GM10266 (cell line): ENCODE data around the gene TRAF3.

ENCODE experiments used
- DNase-seq: peaks from one replicate; pipeline ENCODE4 v3.0.0; 2012; ENCODE audit errors: extremely low spot score
- TF ChIP-seq, protein P1 (sequence below): IDR thresholded peaks from 2 replicates; pipeline ENCODE4 v1.5.1; 2012; ENCODE audit warnings: mild to moderate bottlenecking, low read depth; ENCODE audit not compliant: control insufficient read depth, insufficient read depth; ENCODE audit errors: missing control alignments

Gene TRAF3

DNA sequence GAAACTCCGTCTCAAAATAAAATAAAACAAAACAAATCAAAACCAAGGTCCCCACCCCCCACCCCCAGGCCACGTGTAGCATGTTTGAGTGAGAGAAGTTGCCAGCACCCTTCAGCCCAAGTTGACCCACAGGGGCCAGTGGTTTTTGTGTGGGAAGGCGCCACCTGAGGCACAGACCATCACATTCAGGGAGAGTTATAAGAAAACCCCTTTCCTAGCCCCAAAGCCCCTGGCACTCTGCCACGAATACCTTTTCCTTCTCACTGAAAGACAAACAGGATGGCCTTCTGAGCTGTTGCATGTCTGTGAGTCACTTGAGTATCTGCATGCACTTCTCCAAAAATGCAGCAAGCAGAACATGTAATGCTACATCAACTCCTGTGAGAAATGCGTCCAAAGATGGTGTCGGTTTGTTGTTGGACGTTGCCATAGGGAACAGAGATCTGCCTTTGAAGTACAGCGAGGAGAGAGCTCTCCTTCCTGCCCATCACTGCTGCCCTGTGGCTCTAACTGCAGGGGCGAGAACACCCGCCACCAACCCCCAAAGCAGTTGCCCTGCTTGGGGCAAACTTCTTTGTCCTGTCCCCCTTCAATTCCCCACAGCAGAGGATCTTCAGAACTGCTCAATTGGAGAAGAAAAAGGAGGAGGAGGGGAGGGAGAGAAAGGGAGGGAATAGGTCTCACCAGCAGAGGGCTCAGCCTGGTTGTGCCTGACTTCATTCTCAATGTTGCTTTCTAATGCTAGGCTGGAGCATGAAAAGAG lies 2.7 kb upstream of the TRAF3 start:
- TF ChIP-seq, protein P1, sequence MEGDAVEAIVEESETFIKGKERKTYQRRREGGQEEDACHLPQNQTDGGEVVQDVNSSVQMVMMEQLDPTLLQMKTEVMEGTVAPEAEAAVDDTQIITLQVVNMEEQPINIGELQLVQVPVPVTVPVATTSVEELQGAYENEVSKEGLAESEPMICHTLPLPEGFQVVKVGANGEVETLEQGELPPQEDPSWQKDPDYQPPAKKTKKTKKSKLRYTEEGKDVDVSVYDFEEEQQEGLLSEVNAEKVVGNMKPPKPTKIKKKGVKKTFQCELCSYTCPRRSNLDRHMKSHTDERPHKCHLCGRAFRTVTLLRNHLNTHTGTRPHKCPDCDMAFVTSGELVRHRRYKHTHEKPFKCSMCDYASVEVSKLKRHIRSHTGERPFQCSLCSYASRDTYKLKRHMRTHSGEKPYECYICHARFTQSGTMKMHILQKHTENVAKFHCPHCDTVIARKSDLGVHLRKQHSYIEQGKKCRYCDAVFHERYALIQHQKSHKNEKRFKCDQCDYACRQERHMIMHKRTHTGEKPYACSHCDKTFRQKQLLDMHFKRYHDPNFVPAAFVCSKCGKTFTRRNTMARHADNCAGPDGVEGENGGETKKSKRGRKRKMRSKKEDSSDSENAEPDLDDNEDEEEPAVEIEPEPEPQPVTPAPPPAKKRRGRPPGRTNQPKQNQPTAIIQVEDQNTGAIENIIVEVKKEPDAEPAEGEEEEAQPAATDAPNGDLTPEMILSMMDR = peak; percentile 76
- peak; percentile 84 for DNase-seq

DNA sequence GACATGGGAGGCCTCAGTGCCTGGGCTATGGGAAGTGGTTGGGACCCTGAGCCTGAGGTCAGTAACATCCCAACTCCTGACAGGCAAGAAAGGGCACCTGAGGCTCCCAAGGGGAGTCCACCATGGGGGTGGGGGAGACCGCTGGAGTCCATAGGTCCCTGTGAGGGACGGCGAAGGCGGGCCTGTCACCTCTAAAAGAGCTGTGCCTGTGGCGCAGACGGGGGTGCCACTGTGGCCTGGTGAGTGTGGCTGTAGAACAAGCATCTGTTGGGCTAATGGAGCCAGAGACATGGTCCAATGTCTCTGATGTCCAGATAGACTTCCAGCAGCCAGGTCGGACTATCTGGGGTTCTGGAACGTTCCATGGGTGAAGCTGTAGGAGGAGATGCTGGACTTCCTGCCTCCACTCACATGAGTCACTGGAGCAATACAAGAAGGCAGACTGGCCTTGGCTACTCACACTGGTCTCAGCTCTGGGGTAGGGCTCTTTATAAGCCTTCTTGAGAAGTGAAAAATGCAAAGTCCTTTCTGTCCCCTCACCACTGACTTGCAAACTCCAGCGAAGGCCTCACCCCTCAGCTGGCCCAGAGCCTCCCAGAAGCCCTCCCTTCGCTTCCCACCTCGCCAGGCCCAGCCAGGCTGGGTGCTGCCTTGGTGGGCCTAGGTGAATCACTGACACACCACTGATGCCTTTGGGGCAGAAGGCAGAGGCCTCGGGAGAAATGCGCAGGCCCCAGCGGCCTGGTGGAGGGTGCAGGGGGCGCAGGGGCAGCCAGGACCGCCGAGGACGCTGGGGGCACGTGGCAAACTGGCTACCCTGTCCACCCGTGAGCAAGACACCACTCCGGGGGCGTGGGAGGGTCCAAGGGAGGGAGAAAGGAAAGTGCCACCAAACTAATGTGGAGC lies 1.1 kb upstream of the TRAF3 start:
- DNase-seq = peak; percentile 64
- TF ChIP-seq, protein P1 = no peak

DNA sequence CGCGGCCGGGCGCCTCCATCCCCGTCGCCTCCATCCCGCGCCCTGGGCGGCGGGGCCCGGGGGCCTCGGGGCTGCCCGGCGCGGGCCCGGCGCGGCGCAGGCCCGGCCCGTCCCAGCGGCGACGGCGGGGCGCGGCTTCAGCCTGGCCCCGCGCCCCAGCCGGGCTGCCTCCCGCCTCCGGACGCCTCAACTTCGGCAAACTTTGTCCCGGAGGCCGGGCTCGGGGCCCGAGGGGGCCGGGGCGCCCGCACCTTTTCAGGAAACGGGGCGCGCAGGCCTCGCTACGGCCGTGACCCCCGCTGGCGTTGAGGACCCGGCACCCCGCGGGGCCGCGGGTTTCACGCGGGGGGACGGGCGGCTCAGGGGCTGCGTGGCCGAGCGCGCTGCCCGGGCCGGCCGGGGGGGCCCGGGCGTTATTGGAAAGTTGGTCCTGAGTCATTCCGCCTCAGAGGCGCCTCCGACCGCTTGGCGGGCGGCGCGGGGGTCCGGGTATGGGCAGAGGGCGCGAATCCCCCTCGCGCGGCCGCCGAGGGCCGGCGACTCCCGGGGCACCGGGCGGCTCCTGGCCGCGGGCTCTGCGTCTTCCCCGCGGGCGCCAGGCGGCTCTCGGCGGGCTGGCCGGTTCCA lies 575 bp downstream of the TRAF3 start:
- TF ChIP-seq, protein P1 = no peak
- no peak for DNase-seq

DNA sequence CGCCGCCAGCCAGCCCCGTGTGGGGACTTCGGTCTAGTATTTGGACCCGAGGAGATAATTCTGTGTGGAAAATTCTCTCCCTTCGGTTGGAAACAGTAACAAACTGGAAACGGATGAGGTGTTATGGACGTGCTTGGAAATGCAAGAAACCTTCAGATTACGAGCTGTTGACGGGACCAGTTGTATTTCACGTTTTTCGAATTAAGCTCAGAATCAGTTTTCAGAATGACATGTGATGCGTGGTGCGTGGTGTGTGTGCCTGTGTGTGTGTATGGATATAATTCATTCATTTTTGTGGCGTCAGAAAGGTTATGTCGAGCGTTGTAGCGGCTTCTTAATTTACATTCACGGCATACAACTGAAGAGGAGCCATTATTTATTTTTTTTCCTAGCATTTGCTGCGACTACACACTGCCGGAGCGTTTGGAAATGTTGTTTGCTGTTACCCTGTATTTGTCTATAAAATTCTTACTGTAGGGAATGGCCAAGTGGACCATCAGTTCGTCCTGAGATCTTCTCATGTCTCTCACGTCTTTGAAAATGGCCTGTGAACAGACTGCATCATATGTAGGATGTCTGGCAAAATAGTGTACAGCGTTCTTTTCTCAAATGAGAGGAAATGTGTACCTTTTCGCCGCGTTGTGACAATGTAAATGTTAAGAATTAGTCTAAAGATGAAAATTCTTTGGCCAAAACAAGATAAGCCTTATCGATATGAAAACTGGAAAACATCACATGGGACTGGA lies 1.3 kb downstream of the TRAF3 start:
- no peak for DNase-seq
- TF ChIP-seq, protein P1 = no peak

DNA sequence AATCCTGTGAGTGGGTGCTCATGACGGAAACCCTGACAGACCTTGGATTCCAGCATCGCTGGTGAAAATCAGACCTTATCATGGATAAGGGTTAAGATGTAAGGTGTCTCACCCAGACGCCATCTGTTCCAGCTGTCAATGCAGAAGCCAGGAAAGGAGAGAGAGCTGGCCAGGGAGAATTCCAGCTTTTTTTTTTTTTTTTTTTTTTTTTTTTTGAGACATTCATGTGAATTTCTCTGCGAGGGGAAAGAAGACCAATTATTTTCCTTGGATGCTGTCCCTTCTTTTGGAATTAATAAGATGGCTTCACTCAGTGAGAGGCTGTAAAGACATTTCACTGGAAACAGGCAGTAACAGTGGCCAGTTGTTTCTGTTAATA lies 1.8 kb downstream of the TRAF3 start:
- no peak for DNase-seq
- TF ChIP-seq, protein P1 = no peak

DNA sequence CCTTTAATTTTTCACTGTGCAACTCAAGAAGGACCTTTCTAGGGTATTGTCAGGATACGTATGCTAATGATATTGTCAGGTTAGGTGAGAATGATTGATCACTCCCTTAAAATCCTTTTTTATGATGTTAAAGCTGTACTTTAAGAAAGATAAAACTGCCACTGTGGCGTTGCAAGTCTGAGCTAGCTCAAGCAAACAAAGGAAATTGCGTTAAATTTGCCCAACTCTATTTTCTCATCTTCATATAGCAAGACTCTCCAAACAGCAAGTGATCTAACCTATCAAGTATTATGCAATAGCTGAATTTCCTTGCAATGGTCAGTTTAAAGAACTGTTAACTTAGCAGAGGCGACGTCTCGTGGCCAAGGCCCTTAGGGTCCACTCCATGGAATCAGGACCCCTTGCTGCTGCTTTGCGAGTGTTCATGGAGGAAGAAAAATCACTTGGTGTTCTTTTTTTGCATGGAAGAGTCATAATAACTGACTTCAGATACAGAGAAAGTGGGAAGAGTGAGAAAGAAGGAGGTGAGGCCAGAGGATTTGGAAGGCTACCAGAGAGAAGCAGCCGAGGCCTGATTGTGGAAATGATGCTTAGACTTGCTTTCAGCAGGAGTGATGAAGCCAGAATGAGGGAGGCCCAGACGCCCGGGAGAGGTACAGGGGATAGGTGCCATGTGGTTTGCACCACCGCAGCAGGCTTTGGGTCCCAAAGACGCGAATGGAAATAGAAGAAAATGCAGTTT lies 2.5 kb downstream of the TRAF3 start:
- TF ChIP-seq, protein P1 = peak; percentile 40
- no peak for DNase-seq
